Sigmoid colon (tissue), 4 donors: ENCODE measurements around the gene CPZ.

Experiments
- EP300 ChIP-seq, 4 donors: sonication (generic); formaldehyde crosslinking; IDR thresholded peaks; one replicate each; pipeline ENCODE4 v1.6.1; 2017; ENCODE audit warnings: antibody characterized with exemption in 4 of 4
- POLR2A ChIP-seq, 2 donors: fragments of 450-650 bp; IDR thresholded peaks; one replicate each; pipeline ENCODE4 v1.6.1; 2016; ENCODE audit warnings: antibody characterized with exemption in 2 of 2, mild to moderate bottlenecking in 2 of 2, moderate library complexity in 2 of 2
- POLR2AphosphoS5 ChIP-seq, 4 donors: sonication (generic); formaldehyde crosslinking; IDR thresholded peaks; one replicate each; pipeline ENCODE4 v1.6.1; 2017; ENCODE audit warnings: antibody characterized with exemption in 4 of 4
- TF ChIP-seq, protein P1 (sequence below), 4 experiments: fragments of 450-650 bp in 3 of 4; fragments of 200-600 bp in 1 of 4; IDR thresholded peaks; one replicate each; pipeline ENCODE4 v1.5.1; 2016 to 2019; ENCODE audit warnings: antibody characterized with exemption in 4 of 4, mild to moderate bottlenecking in 3 of 4, moderate library complexity in 2 of 4

DNA sequence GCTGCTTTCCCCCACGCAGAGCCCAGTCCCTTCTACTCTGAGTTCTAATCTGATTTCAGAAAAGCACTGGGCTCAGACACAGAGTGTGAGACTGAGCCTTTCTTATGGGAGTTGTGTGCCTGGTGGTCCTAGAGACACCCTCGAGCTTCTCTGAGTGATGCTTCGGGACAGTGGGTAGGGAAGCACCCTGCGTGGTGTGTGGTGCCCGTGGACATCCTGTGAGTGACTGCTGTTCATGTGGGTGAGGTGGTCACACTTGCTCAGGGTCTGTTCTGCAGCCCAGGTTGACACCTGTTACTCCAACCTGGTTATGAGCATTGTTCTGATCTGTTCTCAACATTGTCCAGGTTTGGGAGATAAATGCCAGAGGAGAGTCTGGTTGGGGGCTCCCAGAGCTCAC lies 6.3 kb upstream of the CPZ start:
- TF ChIP-seq EP300 (IDR thresholded peaks at IDR 0.05) (no peak), POLR2A (IDR thresholded peaks at IDR 0.05) (no peak), POLR2AphosphoS5 (IDR thresholded peaks at IDR 0.05) (no peak)
- TF ChIP-seq, protein P1, sequence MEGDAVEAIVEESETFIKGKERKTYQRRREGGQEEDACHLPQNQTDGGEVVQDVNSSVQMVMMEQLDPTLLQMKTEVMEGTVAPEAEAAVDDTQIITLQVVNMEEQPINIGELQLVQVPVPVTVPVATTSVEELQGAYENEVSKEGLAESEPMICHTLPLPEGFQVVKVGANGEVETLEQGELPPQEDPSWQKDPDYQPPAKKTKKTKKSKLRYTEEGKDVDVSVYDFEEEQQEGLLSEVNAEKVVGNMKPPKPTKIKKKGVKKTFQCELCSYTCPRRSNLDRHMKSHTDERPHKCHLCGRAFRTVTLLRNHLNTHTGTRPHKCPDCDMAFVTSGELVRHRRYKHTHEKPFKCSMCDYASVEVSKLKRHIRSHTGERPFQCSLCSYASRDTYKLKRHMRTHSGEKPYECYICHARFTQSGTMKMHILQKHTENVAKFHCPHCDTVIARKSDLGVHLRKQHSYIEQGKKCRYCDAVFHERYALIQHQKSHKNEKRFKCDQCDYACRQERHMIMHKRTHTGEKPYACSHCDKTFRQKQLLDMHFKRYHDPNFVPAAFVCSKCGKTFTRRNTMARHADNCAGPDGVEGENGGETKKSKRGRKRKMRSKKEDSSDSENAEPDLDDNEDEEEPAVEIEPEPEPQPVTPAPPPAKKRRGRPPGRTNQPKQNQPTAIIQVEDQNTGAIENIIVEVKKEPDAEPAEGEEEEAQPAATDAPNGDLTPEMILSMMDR (IDR thresholded peaks at IDR 0.05) = no peak
